ENCODE measurements around the gene ERI3.
A peak's percentile ranks its signal among the peaks of the same experiment; 100 is the strongest.

Gene ERI3

GRCh38 chr1:44361478-44361877 lies 6.4 kb upstream of the ERI3 start:
- no peak overlapping the region for H3K4me3 ChIP-seq (ENCODE audit: low read depth, low read length)
- no peak for TF ChIP-seq CTCF (IDR thresholded peaks at IDR 0.05; ENCODE audit: borderline replicate concordance, insufficient read depth, low read depth, low read length)

GRCh38 chr1:44359234-44359935 lies 4.3 kb upstream of the ERI3 start:
- TF ChIP-seq CTCF (IDR thresholded peaks at IDR 0.05; ENCODE audit: borderline replicate concordance, insufficient read depth, low read depth, low read length), result no peak
- no peak overlapping the region for H3K4me3 ChIP-seq (ENCODE audit: low read depth, low read length)

- no peak overlapping the region for H3K4me3 ChIP-seq (ENCODE audit: low read depth, low read length)
- no peak for TF ChIP-seq CTCF (IDR thresholded peaks at IDR 0.05; ENCODE audit: borderline replicate concordance, insufficient read depth, low read depth, low read length)
Measured at GRCh38 chr1:44357710-44358109, 2.7 kb upstream of the ERI3 start.

- no peak for TF ChIP-seq CTCF (IDR thresholded peaks at IDR 0.05; ENCODE audit: borderline replicate concordance, insufficient read depth, low read depth, low read length)
- H3K4me3 ChIP-seq (ENCODE audit: low read depth, low read length), result no peak overlapping the region
Measured at GRCh38 chr1:44355582-44356305, 687 bp upstream of the ERI3 start.

- H3K4me3 ChIP-seq (ENCODE audit: low read depth, low read length), result peak overlapping the region; percentile 67
- TF ChIP-seq CTCF (IDR thresholded peaks at IDR 0.05; ENCODE audit: borderline replicate concordance, insufficient read depth, low read depth, low read length), result no peak
Measured at GRCh38 chr1:44354268-44354839, 703 bp downstream of the ERI3 start.

- no peak overlapping the region for H3K4me3 ChIP-seq (ENCODE audit: low read depth, low read length)
- TF ChIP-seq CTCF (IDR thresholded peaks at IDR 0.05; ENCODE audit: borderline replicate concordance, insufficient read depth, low read depth, low read length), result no peak
Measured at GRCh38 chr1:44353604-44354003, 1.5 kb downstream of the ERI3 start.

Measured in GM12875 (cell line).